ENCODE data around the gene IGLON5. TPM values are rescaled to one million over a fixed set of nuclear protein-coding genes. Genes with fewer than 3 reads are reported as not detected.

Gene IGLON5
- polyA plus RNA-seq, 1 donor: 3.0 TPM

Other genes with a start within 250 kb of the IGLON5 start
- 0.76 TPM for gene KLK13, start 246.6 kb upstream of the IGLON5 start, polyA plus RNA-seq (ENCODE audit: insufficient read length)
- 0.45 TPM for gene KLK14, start 228.8 kb upstream of the IGLON5 start, polyA plus RNA-seq (ENCODE audit: insufficient read length)
- 1.8 TPM for gene CTU1, start 203.2 kb upstream of the IGLON5 start, polyA plus RNA-seq (ENCODE audit: insufficient read length)
- 1.4 TPM for gene SIGLEC9, start 186.7 kb upstream of the IGLON5 start, polyA plus RNA-seq (ENCODE audit: insufficient read length)
- not detected for gene SIGLEC7, start 169.3 kb upstream of the IGLON5 start, polyA plus RNA-seq (ENCODE audit: insufficient read length)
- gene CD33, start 86.6 kb upstream of the IGLON5 start, polyA plus RNA-seq (ENCODE audit: insufficient read length): 3.0 TPM
- not detected for gene SIGLECL1, start 60.6 kb upstream of the IGLON5 start, polyA plus RNA-seq (ENCODE audit: insufficient read length)
- 4.6 TPM for gene VSIG10L, start 30.5 kb downstream of the IGLON5 start, polyA plus RNA-seq (ENCODE audit: insufficient read length)
- 120 TPM for gene ETFB, start 54.7 kb downstream of the IGLON5 start, polyA plus RNA-seq (ENCODE audit: insufficient read length)
- gene CLDND2, start 57.4 kb downstream of the IGLON5 start, polyA plus RNA-seq (ENCODE audit: insufficient read length): 1.0 TPM
- gene NKG7, start 61.0 kb downstream of the IGLON5 start, polyA plus RNA-seq (ENCODE audit: insufficient read length): 1.3 TPM
- gene LIM2, start 76.3 kb downstream of the IGLON5 start, polyA plus RNA-seq (ENCODE audit: insufficient read length): 0.18 TPM
- 0.32 TPM for gene C19orf84, start 78.9 kb downstream of the IGLON5 start, polyA plus RNA-seq (ENCODE audit: insufficient read length)
- 1.6 TPM for gene SIGLEC10, start 106.0 kb downstream of the IGLON5 start, polyA plus RNA-seq (ENCODE audit: insufficient read length)
- 0.07 TPM for gene SIGLEC8, start 146.8 kb downstream of the IGLON5 start, polyA plus RNA-seq (ENCODE audit: insufficient read length)
- gene CEACAM18, start 166.9 kb downstream of the IGLON5 start, polyA plus RNA-seq (ENCODE audit: insufficient read length): not detected
- 0.10 TPM for gene SIGLEC12, start 190.2 kb downstream of the IGLON5 start, polyA plus RNA-seq (ENCODE audit: insufficient read length)
- gene SIGLEC6, start 220.0 kb downstream of the IGLON5 start, polyA plus RNA-seq (ENCODE audit: insufficient read length): not detected

Measured in left kidney (tissue), 1 donor.